NCI-H524 (cell line): ENCODE results near the gene MDH1B.
A peak's percentile ranks its signal among the peaks of the same experiment; 100 is the strongest.
"Not testable (repeated sequence)": the region's sequence is repeated elsewhere in the genome, so short reads cannot be mapped to it uniquely, and the experiment has no call there.

Experiments
- DNase-seq, 2 experiments: peaks; one replicate each; lab custom pipeline; 2025; lab: John Stamatoyannopoulos, UW

Gene MDH1B

GRCh38 chr2:206765242-206766056, at the start of gene MDH1B, which contains the start of gene FASTKD2:
Gene MDH1B, minus strand, starts transcription at chr2:206765328. Its CDS starts 57 bp downstream, at chr2:206765271.
Gene FASTKD2, plus strand, starts transcription at chr2:206765606. Its CDS starts 1,088 bp downstream, at chr2:206766694.
- peak; percentile 66 to 87 for DNase-seq

GRCh38 chr2:206814498-206814897, 49.4 kb upstream of the MDH1B start:
- no peak for DNase-seq

GRCh38 chr2:206812471-206812870, 47.3 kb upstream of the MDH1B start:
- DNase-seq, result not testable (repeated sequence)

- not testable (repeated sequence) for DNase-seq
Observed at GRCh38 chr2:206807624-206808023, 42.5 kb upstream of the MDH1B start.

- no peak for DNase-seq
Observed at GRCh38 chr2:206805887-206806607, 40.9 kb upstream of the MDH1B start.

GRCh38 chr2:206804326-206804725, 39.2 kb upstream of the MDH1B start:
- DNase-seq, result no peak

- no peak for DNase-seq
Observed at GRCh38 chr2:206802654-206803514, 37.8 kb upstream of the MDH1B start.

GRCh38 chr2:206801418-206802189, 36.5 kb upstream of the MDH1B start:
- no peak for DNase-seq

GRCh38 chr2:206800506-206801417, 35.6 kb upstream of the MDH1B start:
- peak; percentile 71 to 74 for DNase-seq

GRCh38 chr2:206799083-206799482, 34.0 kb upstream of the MDH1B start:
- no peak for DNase-seq

- DNase-seq, result no peak
Observed at GRCh38 chr2:206798000-206798399, 32.9 kb upstream of the MDH1B start.

- DNase-seq, result no peak
Observed at GRCh38 chr2:206797376-206797775, 32.2 kb upstream of the MDH1B start.

- no peak for DNase-seq
Observed at GRCh38 chr2:206792645-206793044, 27.5 kb upstream of the MDH1B start.

GRCh38 chr2:206790311-206790935, 25.3 kb upstream of the MDH1B start:
- DNase-seq, result no peak

GRCh38 chr2:206784559-206785353, 19.6 kb upstream of the MDH1B start:
- no peak for DNase-seq

GRCh38 chr2:206783718-206784117, 18.6 kb upstream of the MDH1B start:
- peak in 1 of 2 experiments; percentile 20 for DNase-seq

GRCh38 chr2:206780671-206781070, 15.5 kb upstream of the MDH1B start:
- DNase-seq, result no peak

- DNase-seq, result no peak
Observed at GRCh38 chr2:206776432-206776831, 11.3 kb upstream of the MDH1B start.

- DNase-seq, result no peak
Observed at GRCh38 chr2:206774871-206775270, 9.7 kb upstream of the MDH1B start.
